Gastroesophageal sphincter (tissue), 3 donors: ENCODE data around the gene SLC38A7.

Experiments used
- CTCF ChIP-seq, 4 experiments: fragments of 200-600 bp in 2 of 4; fragments of 450-650 bp in 2 of 4; sonication (generic) in 1 of 4; IDR thresholded peaks; one replicate each; pipeline ENCODE4 v1.5.1; 2017 to 2019; ENCODE audit warnings: antibody characterized with exemption in 4 of 4, mild to moderate bottlenecking in 2 of 4, moderate library complexity in 2 of 4
- EP300 ChIP-seq: sonication (generic); formaldehyde crosslinking; IDR thresholded peaks from one replicate; pipeline ENCODE4 v1.6.1; 2017; ENCODE audit warnings: antibody characterized with exemption, mild to moderate bottlenecking
- POLR2A ChIP-seq, 2 donors: fragments of 450-650 bp; IDR thresholded peaks; one replicate each; pipeline ENCODE4 v1.6.1; 2017; ENCODE audit warnings: antibody characterized with exemption in 2 of 2, mild to moderate bottlenecking in 2 of 2, moderate library complexity in 1 of 2

GRCh38 chr16:58638148-58639036, 46.2 kb downstream of the SLC38A7 start:
- TF ChIP-seq CTCF (IDR thresholded peaks at IDR 0.05) (no peak), POLR2A (IDR thresholded peaks at IDR 0.05) (no peak), EP300 (no peak)
